ENCODE results near the gene ACTL8.

ACTL8 gene

GRCh38 chr1:17755120-17755519, at the start of gene ACTL8:
Gene ACTL8 (plus strand): TSS chr1:17755333. CDS start chr1:17823009, 67,676 bp downstream.
- DNase-seq (ENCODE audit: low read depth in 2 of 2) = no peak

GRCh38 chr1:17706445-17706844, 48.7 kb upstream of the ACTL8 start:
- DNase-seq (ENCODE audit: low read depth in 2 of 2) = no peak

- no peak for DNase-seq (ENCODE audit: low read depth in 2 of 2)
These were observed 45.2 kb upstream of the ACTL8 start for GRCh38 chr1:17709981-17710380.

- DNase-seq (ENCODE audit: low read depth in 2 of 2) = no peak
These were observed 44.1 kb upstream of the ACTL8 start for GRCh38 chr1:17710889-17711576.

GRCh38 chr1:17711577-17711910, 43.6 kb upstream of the ACTL8 start:
- DNase-seq (ENCODE audit: low read depth in 2 of 2) = no peak

GRCh38 chr1:17711941-17712340, 43.2 kb upstream of the ACTL8 start:
- DNase-seq (ENCODE audit: low read depth in 2 of 2) = no peak

- DNase-seq (ENCODE audit: low read depth in 2 of 2) = no peak
These were observed 41.1 kb upstream of the ACTL8 start for GRCh38 chr1:17713993-17714392.

- no peak for DNase-seq (ENCODE audit: low read depth in 2 of 2)
These were observed 37.3 kb upstream of the ACTL8 start for GRCh38 chr1:17717594-17718535.

- DNase-seq (ENCODE audit: low read depth in 2 of 2) = no peak
These were observed 35.3 kb upstream of the ACTL8 start for GRCh38 chr1:17719874-17720273.

- DNase-seq (ENCODE audit: low read depth in 2 of 2) = no peak
These were observed 33.7 kb upstream of the ACTL8 start for GRCh38 chr1:17721444-17721843.

- no peak for DNase-seq (ENCODE audit: low read depth in 2 of 2)
These were observed 31.4 kb upstream of the ACTL8 start for GRCh38 chr1:17723684-17724083.

- no peak for DNase-seq (ENCODE audit: low read depth in 2 of 2)
These were observed 31.0 kb upstream of the ACTL8 start for GRCh38 chr1:17724150-17724549.

GRCh38 chr1:17725084-17725719, 29.9 kb upstream of the ACTL8 start:
- DNase-seq (ENCODE audit: low read depth in 2 of 2) = no peak

- no peak for DNase-seq (ENCODE audit: low read depth in 2 of 2)
These were observed 29.1 kb upstream of the ACTL8 start for GRCh38 chr1:17725811-17726582.

- no peak for DNase-seq (ENCODE audit: low read depth in 2 of 2)
These were observed 26.9 kb upstream of the ACTL8 start for GRCh38 chr1:17728123-17728712.

GRCh38 chr1:17729248-17729647, 25.9 kb upstream of the ACTL8 start:
- DNase-seq (ENCODE audit: low read depth in 2 of 2) = no peak

- no peak for DNase-seq (ENCODE audit: low read depth in 2 of 2)
These were observed 25.2 kb upstream of the ACTL8 start for GRCh38 chr1:17729909-17730308.

GRCh38 chr1:17731460-17731859, 23.7 kb upstream of the ACTL8 start:
- DNase-seq (ENCODE audit: low read depth in 2 of 2) = no peak

GRCh38 chr1:17732475-17732874, 22.7 kb upstream of the ACTL8 start:
- no peak for DNase-seq (ENCODE audit: low read depth in 2 of 2)

- no peak for DNase-seq (ENCODE audit: low read depth in 2 of 2)
These were observed 21.5 kb upstream of the ACTL8 start for GRCh38 chr1:17733661-17734060.

- no peak for DNase-seq (ENCODE audit: low read depth in 2 of 2)
These were observed 20.5 kb upstream of the ACTL8 start for GRCh38 chr1:17734609-17735008.

All from stimulated activated CD8-positive, alpha-beta memory T cell treated with anti-CD3 and anti-CD28 coated beads, Interleukin-2, amount 100 ng/mL, for 48 hours (primary cell).